Limb (tissue), 2 donors: ENCODE results near the gene MUC20.
"Not testable (repeated sequence)": the region's sequence is repeated elsewhere in the genome, so short reads cannot be mapped to it uniquely, and the experiment has no call there.

ENCODE experiments used
- DNase-seq, 2 donors: peaks; one replicate each; pipeline ENCODE4 v3.0.0-alpha.2; 2016; ENCODE audit errors: extremely low spot score in 2 of 2

The MUC20 gene

DNA sequence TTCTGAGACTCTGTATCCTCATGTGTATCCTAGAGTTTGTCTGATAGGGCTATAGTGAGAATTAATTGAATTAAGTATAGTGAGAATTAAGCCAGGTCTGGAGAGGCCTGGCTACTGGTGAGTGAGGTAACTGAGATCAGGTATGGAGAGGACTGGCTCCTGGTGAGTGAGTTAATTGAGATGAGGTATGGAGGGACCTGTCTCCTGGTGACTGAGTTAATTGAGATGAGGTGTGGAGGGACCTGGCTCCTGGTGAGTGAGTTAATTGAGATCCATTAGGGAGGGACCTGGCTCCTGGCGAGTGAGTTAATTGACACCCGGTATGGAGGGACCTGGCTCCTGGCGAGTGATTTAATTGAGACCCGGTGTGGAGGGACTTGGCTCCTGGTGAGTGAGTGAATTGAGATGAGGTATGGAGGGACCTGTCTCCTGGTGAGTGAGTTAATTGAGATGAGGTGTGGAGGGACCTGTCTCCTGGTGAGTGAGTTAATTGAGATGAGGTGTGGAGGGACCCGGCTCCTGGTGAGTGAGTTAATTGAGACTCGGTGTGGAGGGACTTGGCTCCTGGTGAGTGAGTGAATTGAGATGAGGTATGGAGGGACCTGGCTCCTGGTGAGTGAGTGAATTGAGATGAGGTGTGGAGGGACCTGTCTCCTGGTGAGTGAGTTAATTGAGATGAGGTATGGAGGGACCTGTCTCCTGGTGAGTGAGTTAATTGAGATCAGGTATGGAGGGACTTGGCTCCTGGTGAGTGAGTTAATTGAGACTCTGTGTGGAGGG lies 10.5 kb upstream of the MUC20 start:
- not testable (repeated sequence) for DNase-seq

DNA sequence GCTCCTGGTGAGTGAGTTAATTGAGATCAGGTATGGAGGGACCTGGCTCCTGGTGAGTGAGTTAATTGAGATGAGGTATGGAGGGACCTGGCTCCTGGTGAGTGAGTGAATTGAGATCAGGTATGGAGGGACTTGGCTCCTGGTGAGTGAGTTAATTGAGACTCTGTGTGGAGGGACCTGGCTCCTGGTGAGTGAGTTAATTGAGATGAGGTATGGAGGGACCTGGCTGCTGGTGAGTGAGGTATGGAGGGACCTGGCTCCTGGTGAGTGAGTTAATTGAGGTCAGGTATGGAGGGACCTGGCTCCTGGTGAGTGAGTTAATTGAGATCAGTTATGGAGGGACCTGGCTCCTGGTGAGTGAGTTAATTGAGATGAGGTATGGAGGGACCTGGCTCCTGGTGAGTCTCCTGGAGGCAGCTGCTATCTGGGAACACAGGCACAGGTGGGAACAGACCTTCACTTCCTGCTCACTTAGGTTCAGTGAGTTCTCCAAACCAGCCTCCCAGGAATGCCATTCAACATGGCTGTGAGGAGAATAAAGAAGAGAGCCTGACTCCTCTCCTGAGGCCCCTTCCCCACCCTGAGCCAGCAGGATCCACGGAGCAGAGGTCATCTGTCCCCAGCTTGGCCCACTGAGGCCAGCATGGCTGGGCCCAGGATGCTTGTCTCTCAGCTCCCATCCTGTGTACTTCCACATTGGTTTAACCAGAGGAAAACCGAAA lies 9.5 kb upstream of the MUC20 start:
- not testable (repeated sequence) for DNase-seq

DNA sequence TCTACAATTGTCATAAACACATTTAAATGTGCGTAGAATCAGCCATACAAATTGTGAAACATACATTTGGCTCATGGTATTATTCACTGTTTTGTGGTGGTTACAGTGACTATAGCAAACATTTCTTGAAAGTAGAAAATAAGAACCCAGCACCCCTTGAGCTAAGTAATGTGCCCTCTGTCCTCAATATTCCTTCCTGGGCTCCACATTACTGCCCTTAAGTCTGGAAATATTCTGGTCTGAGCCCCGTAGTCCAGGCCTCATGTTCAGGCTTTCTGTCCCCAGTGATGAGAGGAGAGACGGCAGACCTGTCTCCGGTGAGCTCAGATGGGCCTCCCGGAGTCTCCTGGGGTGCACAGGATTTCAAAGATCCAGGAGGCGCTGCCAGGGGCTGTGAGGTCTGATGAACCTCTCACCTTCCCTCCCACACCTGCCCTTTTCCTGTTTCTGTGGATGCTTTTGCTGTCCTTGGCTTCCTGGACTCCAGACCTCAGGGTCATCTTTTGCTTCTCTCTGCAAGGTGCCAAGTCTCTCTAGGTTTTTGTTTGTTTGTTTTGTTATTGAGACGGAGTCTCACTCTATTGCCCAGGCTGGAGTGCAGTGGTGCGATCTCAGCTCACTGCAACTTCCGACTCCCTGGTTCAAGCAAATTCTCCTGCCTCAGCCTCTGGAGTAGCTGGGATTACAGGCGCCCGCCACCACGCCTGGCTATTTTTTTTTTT lies 8.8 kb upstream of the MUC20 start:
- DNase-seq = no peak

DNA sequence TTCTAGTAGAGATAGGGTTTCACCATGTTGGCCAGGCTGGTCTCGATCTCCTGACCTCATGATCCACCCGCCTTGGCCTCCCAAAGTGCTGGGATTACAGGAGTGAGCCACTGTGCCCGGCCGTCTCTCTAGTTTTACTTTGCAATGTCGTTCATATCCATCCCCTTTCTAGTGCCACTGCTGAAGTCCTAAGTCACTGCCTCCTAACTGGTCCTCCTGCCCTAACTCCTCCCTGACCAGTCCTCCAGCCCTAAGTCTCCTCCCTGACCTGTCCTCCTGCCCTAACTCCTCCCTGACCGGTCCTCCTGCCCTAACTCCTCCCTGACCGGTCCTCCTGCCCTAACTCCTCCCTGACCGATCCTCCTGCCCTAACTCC lies 8.3 kb upstream of the MUC20 start:
- DNase-seq = not testable (repeated sequence)

DNA sequence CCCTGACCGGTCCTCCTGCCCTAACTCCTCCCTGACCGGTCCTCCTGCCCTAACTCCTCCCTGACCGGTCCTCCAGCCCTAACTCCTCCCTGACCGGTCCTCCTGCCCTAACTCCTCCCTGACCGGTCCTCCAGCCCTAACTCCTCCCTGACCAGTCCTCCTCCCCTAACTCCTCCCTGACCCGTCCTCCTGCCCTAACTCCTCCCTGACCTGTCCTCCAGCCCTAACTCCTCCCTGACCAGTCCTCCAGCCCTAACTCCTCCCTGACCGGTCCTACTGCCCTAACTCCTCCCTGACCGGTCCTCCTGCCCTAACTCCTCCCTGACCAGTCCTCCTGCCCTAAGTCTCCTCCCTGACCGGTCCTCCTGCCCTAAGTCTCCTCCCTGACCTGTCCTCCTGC lies 7.6 kb upstream of the MUC20 start:
- not testable (repeated sequence) for DNase-seq

DNA sequence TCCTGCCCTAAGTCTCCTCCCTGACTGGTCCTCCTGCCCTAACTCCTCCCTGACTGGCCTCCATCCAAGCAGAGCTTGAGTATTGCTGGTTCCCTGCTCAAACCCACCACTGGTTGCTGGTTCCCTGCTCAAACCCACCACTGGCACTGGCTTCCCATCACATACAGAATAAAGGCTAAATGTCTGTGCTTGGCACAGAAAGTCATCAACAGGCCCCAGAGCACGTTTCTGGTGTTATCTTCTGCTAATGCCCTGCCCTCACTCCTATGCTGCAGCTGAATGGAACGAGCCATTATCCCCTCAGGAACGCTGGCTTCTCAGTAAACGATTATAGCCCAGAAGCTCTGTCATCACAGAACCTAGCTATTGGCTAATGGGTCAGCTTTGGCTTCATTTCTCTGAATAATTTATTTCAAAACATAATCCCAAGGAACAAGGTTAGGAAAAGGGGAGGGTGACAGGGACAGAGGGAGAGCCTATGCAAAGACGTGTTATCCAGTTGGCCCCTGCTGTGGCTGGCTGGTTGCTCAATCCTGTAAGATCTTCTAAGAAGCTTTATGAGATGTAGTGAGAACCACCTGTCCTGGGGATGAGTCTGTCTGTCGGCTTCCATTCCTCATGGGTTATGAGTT lies 6.3 kb upstream of the MUC20 start:
- DNase-seq = no peak

DNA sequence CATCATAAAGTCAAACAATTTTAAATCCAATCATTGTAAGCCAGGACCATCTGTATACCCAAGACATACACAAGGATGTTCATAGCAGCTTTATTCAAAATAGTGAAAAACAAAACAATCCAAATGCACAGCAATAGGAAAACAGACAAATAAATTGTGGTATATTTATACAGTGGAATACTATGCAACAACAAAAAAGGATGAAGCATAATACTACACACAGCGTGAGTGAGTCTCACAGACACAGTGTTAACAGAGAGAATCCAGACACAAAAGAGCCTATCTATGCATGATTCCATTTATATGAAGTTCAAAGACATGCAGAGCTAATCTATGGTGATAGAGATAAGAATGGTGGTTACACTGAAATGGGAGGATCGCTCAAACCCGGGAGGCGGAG lies 5.6 kb upstream of the MUC20 start:
- no peak for DNase-seq

DNA sequence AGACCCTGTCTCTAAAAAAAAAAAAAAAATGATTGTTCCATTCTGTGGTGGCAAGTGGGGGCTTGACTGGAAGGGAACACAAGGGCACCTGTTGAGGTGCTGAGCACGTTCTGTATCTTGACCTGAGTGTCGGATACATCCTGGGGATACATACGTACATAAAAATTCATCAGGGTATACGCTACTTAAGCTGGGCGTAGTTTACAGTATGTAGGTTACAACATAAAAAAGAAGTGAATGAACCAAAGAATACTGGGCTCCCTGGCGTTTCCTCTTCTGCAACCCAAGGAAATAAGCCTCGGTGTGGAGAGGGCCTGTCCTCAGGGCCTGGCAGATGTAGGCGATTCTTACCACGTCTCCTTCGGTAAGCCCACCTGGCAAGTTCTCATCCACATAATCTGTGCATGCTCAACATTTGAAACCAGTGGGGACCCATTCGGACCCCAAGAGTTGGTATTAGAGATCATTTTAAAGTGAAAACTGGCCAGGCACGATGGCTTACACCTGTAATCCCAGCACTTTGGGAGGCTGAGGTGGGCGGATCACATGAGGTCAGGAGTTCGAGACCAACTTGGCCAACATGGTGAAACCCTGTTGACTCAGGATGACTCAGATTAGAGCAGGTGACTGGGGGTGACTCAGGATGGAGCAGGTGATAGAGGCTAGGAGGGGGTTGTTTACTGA lies 5.1 kb upstream of the MUC20 start:
- no peak for DNase-seq

DNA sequence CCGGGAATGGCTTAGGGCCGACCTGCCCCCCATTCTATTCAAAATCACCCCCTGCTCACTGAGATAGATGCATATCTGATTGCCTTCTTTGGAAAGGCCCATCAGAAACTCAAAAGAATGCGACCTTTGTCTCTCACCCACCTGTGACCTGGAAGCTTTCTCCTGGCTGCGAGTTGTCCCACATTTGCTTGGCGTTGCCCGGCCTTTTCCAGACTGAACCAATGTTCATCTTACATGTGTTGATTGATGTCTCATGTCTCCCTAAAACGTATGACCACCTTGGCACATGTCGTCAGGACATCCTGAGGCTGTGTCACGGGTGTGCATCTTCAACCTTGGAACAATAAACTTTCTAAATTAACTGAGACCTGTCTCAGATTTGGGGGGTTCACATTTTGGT lies 3.4 kb upstream of the MUC20 start:
- no peak for DNase-seq

DNA sequence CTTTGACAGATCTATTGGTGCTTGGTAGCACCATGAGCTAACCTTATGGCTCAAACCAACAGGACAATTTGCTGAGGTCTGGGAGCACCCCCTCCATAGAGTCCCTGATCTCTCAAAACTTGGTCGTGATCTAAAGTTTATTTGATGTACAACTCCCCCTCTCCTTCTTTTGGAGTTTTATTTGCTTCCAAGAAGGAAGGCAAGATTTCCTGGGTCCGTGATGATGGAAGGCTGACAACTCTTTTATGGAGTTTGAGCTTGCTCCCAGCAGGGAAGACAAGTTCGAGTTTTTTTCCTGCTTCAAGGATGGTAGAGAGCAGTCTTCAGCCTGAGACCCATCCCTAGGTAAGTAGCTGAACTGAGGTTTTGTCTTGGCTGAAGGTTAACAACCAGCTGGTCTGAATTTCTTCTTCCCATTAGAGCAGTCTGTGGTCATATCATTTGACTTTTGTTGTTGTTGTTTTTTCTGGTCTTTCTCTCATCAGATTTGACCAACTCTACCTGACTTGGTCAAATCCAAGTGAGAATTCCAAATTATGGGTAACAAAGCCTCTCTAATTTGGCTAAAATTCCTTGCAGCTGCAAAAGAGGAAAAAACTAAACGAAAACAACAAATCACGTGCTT lies 2.8 kb upstream of the MUC20 start:
- DNase-seq = no peak

DNA sequence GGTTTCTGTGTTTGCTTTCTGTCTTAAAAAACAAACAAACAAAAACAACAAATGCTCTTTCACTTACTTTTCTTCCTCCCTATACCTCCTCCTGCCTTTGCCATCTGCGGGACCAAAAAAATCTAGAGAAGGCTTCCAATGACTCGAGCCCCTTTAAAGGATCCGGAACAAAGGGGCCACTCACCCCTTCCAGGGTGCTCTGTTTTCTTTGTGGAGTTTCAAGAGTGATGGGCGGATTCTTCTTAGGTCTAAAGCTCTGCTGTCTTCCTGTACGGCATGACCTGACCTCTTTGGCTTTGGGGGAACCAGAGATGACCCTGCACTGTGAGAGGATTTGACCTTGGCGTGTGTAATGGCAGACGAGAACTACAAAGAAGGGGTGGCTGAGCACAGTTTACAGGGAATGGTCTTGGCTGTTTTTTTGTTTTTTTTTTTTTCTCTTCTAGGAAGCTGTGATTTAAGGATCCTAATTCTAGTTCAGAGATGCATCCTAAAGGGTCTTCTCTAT lies 2.2 kb upstream of the MUC20 start:
- no peak for DNase-seq

DNA sequence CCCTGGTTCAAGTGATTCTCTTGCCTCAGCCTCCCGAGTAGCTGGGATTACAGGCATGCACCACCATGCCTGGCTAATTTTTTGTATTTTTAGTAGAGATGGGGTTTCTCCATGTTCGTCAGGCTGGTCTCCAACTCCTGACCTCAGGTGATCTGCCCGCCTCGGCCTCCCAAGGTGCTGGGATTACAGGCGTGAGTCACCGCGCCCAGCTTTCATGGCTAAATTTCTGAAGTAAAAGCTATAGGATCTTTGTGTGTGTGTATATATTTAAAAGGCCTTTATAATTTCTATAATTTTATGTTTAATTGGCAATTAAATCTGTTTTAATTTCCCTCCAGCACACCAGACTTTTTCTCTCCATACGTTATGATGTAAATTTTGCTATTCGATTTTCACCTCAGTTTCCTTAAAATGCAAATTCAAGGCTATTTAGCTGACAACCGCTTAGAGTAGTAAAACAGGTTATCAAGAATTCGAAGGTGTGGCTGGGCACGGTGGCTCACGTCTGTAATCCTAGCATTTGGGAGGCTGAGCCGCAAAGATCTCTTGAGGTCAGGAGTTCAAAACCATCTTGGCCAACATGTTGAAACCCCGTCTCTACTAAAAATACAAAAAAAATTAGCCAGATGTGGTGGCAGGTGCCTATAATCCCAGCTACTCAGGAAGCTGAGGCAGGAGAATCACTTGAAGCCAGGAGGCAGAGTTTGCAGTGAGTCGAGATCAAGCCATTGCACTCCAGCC lies 1.1 kb upstream of the MUC20 start:
- DNase-seq = not testable (repeated sequence)

DNA sequence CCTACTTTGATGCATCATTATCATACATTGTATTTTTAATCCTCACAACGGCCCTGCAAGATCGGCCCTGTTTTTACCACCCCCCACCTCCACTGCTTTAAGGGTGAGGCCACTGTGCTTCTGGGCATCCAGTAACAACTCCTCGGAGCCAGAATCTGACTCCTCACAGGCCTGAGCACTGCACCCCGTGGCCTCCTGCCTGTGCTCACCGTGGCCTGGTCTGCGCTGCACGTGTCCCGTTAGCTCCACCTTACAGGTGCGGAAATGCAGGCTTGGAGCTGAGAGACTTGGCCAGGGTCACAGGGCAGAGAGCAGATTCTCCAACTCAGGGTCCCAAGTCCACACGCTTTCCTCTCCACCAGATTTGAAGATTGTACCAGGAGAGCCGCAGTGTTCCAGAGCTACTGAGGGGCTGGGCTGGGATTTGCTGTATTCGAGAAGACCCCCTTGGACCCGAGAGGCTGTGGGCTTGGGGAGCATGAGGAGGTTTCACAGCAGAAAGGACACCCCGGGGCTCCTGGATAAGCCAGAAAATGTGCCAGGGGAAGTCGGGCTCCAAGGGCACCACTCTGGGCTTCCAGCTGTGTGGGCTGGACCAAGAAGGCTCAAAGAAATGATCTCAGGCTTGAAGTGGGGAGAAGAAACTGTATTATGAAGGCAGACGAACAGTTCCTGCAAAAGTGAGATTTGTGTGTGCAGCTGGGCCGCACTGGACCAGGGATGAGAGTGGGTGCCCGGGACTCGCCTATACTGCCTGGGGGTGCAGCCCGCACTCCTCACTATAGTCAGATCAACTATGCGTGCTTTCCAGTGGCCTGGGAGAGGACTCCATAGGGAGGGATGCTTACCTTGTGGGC lies 1.6 kb downstream of the MUC20 start:
- DNase-seq = not testable (repeated sequence)

DNA sequence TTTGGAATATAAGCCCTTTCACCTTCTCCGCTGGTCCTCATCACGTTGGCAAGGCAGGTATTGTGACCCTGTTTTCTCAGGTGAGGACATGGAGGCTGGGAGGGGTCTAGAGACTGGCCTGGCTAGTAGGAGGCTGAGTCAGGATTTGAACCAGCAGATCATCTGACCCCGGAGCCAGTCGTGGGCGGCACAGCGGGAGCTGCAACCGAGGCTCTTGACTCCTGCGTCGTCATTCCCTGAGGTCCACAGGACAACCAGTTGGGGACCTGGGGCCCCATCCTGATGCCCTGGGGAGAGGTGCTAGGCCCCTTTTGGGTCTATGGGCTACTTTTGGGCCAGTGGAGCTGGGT lies 2.2 kb downstream of the MUC20 start:
- DNase-seq = not testable (repeated sequence)

DNA sequence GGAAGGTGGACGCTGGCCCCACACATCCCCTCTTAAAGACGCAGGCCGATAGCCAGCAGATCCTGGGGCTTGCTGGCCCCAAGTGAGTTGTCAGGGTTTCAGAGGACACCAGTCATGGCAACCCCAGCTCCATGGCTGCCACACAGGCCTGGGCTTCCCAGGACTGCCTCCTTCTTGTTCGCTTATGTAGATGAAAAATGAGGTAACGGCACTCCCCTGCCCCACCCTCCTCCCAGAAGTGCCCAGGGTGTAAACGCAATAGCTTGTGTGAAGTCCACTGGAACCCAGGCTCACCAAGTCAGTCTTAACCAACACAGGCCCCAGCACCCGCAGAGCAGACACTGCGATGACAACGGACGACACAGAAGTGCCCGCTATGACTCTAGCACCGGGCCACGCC lies 3.6 kb downstream of the MUC20 start:
- DNase-seq = not testable (repeated sequence)

DNA sequence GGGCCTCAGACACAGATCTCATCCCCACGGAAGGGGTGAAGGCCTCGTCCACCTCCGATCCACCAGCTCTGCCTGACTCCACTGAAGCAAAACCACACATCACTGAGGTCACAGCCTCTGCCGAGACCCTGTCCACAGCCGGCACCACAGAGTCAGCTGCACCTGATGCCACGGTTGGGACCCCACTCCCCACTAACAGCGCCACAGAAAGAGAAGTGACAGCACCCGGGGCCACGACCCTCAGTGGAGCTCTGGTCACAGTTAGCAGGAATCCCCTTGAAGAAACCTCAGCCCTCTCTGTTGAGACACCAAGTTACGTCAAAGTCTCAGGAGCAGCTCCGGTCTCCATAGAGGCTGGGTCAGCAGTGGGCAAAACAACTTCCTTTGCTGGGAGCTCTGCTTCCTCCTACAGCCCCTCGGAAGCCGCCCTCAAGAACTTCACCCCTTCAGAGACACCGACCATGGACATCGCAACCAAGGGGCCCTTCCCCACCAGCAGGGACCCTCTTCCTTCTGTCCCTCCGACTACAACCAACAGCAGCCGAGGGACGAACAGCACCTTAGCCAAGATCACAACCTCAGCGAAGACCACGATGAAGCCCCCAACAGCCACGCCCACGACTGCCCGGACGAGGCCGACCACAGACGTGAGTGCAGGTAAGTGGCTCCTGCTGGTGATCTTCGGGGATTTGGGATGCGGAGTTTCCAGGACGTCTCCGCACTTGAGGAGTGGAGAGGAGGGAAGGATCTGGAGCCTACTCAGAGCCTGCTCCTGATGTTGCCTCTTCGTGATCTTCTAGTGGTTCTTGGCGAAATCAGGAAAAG lies 5.3 kb downstream of the MUC20 start:
- DNase-seq = not testable (repeated sequence)

DNA sequence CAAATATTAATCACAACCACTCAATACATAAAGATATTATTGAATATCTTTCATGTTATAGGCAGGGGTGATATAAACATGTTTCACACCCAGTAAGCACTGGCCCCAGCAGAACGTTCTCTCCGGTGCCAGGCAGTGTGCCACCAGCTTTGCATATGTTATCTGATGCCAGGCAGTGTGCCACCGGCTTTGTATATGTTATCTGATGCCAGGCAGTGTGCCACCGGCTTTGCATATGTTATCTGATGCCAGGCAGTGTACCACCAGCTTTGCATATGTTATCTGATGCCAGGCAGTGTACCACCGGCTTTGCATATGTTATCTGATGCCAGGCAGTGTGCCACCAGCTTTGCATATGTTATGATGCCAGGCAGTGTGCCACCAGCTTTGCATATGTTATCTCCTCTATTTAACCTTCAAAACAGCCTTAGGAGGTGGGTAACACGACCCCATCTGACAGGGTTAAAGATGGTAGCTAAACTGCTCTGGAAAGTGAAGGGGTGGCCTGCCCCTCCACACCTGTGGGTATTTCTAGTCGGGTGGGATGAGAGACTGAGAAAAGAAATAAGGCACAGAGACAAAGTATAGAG lies 6.9 kb downstream of the MUC20 start:
- DNase-seq = no peak

DNA sequence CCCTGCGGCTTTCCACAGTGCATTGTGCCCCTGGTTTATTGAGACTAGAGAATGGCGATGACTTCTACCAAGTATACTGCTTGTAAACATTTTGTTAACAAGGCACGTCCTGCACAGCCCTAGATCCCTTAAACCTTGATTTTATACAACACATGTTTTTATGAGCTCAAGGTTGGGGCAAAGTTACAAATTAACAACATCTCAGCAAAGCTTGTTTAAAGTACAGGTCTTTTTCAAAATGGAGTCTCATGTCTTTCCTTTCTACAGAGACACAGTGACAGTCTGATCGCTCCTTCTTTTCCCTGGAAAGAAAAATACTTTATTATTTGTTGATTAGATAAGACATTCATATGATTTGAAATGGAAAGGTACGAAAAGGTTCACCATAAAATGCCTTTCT lies 8.0 kb downstream of the MUC20 start:
- DNase-seq = not testable (repeated sequence)
